SU-DHL-6 (cell line): Measurements from ENCODE around the gene ART4.

Experiments used
- H2AFZ ChIP-seq: fragments of 200-600 bp; sonication (generic); 2 replicates; pipeline ENCODE4 v1.6.1; 2014; ENCODE audit warnings: low read depth, mild to moderate bottlenecking, moderate library complexity, mixed read lengths, antibody characterized with exemption, low read length; ENCODE audit not compliant: severe bottlenecking
- H3F3A ChIP-seq: fragments of 200-600 bp; shearing (Covaris generic); 2 replicates; pipeline ENCODE4 v1.6.0; 2016; ENCODE audit warnings: antibody characterized with exemption, mild to moderate bottlenecking; ENCODE audit not compliant: insufficient read depth
- H3K27ac ChIP-seq: fragments of 200-600 bp; sonication (generic); 2 replicates; pipeline ENCODE4 v1.5.1; 2016; ENCODE audit warnings: low read depth, mild to moderate bottlenecking, low read length, moderate library complexity, mixed read lengths
- H3K27me3 ChIP-seq: fragments of 200-600 bp; sonication (generic), shearing (Covaris generic); 2 replicates; pipeline ENCODE4 v1.6.0; 2014; ENCODE audit warnings: mild to moderate bottlenecking, low read length
- H3K36me3 ChIP-seq: fragments of 200-600 bp; sonication (generic); 2 replicates; pipeline ENCODE4 v1.6.1; 2014; ENCODE audit warnings: mild to moderate bottlenecking, low read length, mixed read lengths
- H3K4me2 ChIP-seq: fragments of 300-600, 200-600 bp; shearing (Covaris generic), sonication (generic); 2 replicates; pipeline ENCODE4 v1.6.0; 2014; ENCODE audit warnings: low read length, low read depth, mild to moderate bottlenecking; ENCODE audit not compliant: poor library complexity, severe bottlenecking
- H3K4me3 ChIP-seq: fragments of 200-600 bp; sonication (generic); 2 replicates; pipeline ENCODE4 v1.5.1; 2014; ENCODE audit warnings: antibody characterized with exemption, low read length, mild to moderate bottlenecking, mixed read lengths; ENCODE audit not compliant: insufficient read depth, poor library complexity, severe bottlenecking
- H3K79me2 ChIP-seq: fragments of 200-600 bp; sonication (generic); 2 replicates; pipeline ENCODE4 v1.6.1; 2014; ENCODE audit warnings: mild to moderate bottlenecking, low read length, moderate library complexity; ENCODE audit not compliant: insufficient read depth
- H3K9ac ChIP-seq: fragments of 200-600 bp; sonication (generic); 2 replicates; pipeline ENCODE4 v1.7.0; 2014; ENCODE audit warnings: mild to moderate bottlenecking, low read length
- H3K9me2 ChIP-seq: fragments of 200-600 bp; sonication (generic); replicated peaks from 2 replicates; pipeline ENCODE4 v1.6.1; 2014; ENCODE audit warnings: low read length; ENCODE audit not compliant: insufficient read depth
- H3K9me3 ChIP-seq: fragments of 200-600 bp; sonication (generic); 2 replicates; pipeline ENCODE4 v1.6.1; 2014; ENCODE audit warnings: low read length, mixed read lengths; ENCODE audit not compliant: insufficient read depth
- H4K20me1 ChIP-seq: fragments of 200-600 bp; sonication (generic); 2 replicates; pipeline ENCODE4 v1.6.1; 2014; ENCODE audit warnings: low read depth, mild to moderate bottlenecking, antibody characterized with exemption, low read length, moderate library complexity, mixed read lengths
- CTCF ChIP-seq: fragments of 200-600 bp; sonication (generic); IDR thresholded peaks from one replicate; pipeline ENCODE4 v1.5.1; 2017; ENCODE audit warnings: antibody characterized with exemption, mild to moderate bottlenecking, low read length, moderate library complexity; ENCODE audit not compliant: insufficient read depth, poor library complexity, severe bottlenecking
- EZH2phosphoT487 ChIP-seq: fragments of 200-600 bp; sonication (generic), shearing (Covaris generic); conservative IDR thresholded peaks from 2 replicates; pipeline ENCODE4 v1.6.1; 2018; ENCODE audit warnings: mild to moderate bottlenecking, antibody characterized with exemption, low read length, moderate library complexity, mixed read lengths

ART4 gene

DNA sequence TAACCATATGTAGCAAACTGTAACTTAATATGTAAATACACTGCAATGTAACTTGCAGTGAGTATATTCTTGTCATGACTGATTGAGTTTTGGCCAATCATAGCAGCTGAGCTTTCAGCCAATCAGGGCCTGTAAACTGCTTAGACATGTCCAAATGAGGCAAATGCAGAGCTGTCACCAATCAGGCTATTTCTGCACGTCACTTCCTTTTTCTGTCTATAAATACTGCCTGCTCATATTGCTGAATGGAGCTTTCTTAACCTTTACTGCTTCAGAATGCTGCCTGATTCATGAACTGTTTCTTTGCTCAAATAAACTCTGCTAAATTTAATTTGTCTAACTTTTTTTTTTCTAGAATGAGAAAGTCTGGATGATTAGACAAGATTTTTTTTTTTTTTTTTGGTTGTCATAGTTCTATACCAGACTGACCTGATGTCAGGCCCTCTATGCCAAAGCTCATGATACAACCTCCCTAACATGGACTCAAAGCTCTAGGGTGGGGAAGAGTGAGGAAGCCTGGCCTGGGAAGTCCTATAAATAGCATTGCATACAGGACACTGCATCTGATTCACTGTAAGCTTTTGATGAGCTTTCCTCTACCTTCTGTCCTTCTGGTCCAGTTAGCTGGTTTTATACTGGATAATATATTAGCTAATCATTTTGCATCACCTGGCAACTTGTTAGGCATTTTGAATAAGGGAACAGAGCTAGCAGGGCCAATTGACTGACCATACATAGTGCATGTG, 30.3 kb upstream of the ART4 start:
- Histone ChIP-seq H4K20me1 (no peaks in the 10 kb centered on the region), H3K4me3 (no peak overlapping the region), H3K79me2 (no peaks in the 10 kb centered on the region), H3K9ac (no peak overlapping the region), H3K4me2 (no peak overlapping the region), H3K27me3 (no peaks in the 10 kb centered on the region), H2AFZ (no peak overlapping the region), H3K9me2 (no peaks in the 10 kb centered on the region), H3K27ac (no peak overlapping the region), H3K9me3 (no peaks in the 10 kb centered on the region), H3F3A (no peaks in the 10 kb centered on the region), H3K36me3 (no peaks in the 10 kb centered on the region)
- TF ChIP-seq EZH2phosphoT487 (no peak), CTCF (no peak)

DNA sequence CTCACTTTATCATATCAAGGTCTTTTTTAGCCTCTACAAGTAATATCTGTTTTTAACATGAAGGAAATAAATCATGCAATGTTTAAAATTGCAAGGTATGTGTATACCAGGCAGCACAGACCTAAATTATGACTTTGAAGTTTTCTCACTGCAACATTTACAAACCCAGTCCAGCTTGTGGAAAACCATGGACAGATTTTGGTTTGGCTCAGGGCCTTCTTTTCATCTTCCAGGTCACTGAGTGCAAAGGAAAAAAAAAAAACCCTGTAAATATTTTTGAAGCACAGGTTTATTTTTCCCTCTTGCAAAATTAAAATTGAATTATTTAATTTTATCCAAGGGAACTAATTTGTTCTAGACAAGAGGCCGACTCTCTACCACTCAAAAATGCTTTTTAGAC, 28.6 kb upstream of the ART4 start:
- Histone ChIP-seq H3K27me3 (no peaks in the 10 kb centered on the region), H3K9me2 (no peaks in the 10 kb centered on the region), H3K4me3 (no peak overlapping the region), H3K27ac (no peak overlapping the region), H3F3A (no peaks in the 10 kb centered on the region), H3K4me2 (no peak overlapping the region), H3K36me3 (no peaks in the 10 kb centered on the region), H2AFZ (no peak overlapping the region), H3K79me2 (no peaks in the 10 kb centered on the region), H3K9ac (no peak overlapping the region), H4K20me1 (no peaks in the 10 kb centered on the region), H3K9me3 (no peaks in the 10 kb centered on the region)
- no peak for TF ChIP-seq CTCF
- TF ChIP-seq EZH2phosphoT487 = no peak

DNA sequence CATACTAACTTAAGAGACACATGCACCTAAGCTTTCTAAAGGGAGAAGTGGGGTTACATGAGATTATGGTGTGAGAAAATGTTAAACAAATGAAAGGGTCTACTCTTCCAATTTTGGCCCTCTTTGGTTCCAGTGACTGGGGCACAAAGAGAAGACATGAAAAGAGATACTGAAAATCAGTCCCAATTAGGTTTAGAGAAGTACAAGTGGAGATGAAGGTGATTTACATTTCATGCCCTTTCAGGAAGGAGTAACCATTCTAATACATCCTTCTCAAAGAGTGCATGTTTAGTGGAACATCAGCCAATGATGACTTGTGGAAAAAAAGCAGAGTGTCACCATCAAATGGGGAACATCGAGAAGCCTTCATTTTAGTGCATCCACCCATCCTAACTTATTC, 27.9 kb upstream of the ART4 start:
- H3K27ac ChIP-seq = no peak overlapping the region
- no peak for TF ChIP-seq EZH2phosphoT487
- no peak for TF ChIP-seq CTCF
- H3K4me2 ChIP-seq = no peak overlapping the region
- H3F3A ChIP-seq = no peaks in the 10 kb centered on the region
- no peaks in the 10 kb centered on the region for H3K36me3 ChIP-seq
- no peak overlapping the region for H3K9ac ChIP-seq
- H3K27me3 ChIP-seq = no peaks in the 10 kb centered on the region
- H4K20me1 ChIP-seq = no peaks in the 10 kb centered on the region
- H3K79me2 ChIP-seq = no peaks in the 10 kb centered on the region
- H2AFZ ChIP-seq = no peak overlapping the region
- no peaks in the 10 kb centered on the region for H3K9me2 ChIP-seq
- no peaks in the 10 kb centered on the region for H3K9me3 ChIP-seq
- H3K4me3 ChIP-seq = no peak overlapping the region
